HG03066 (cell line): ENCODE measurements around the gene MEGF11.

Source experiments
- ATAC-seq: cut with Tn5 transposase; IDR thresholded peaks from one replicate; pipeline ENCODE4 v1.9.1; 2021; ENCODE audit warnings: low read depth; ENCODE audit not compliant: unreplicated experiment

Gene MEGF11

DNA sequence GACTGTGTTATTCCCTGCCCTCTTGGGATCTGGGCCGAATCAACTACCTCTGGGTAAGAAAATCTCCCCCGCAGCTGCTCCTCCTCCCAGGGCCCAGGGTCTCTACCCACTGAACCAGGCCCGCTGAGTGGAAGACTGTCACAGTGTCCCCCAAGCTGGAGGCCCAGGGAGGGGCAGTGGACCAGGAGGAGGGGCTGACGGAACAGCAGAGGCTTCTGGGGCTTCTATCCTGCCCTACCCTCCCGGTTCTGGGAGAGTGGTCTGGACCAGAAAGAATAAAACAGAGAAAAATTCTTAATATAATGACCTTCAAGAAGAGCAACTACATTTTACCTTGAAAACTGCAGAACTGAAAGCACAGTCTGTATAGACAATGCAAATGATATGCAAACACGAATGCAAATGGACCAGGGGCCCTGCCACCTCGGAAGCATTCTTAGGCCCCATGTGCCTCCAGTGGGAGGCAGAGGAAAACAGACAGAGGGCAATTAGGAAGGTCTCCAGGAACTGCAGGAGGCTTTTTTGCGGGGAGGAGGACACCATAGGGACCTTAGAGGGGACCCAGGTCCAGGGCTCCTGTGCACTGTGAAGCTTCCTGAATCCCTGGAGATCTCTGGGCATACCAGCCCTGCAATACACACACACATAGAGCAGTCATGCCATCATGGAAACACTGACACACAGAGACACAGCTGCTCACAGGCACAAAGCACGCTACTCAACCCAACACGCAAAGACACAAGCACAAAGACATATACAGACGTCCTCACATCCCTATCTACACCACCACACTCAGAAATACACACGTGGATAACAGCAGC is 12.3 kb downstream of the MEGF11 start:
- ATAC-seq, result no peak

GRCh38 chr15:66240240-66240794 is 13.2 kb downstream of the MEGF11 start:
- ATAC-seq, result no peak

DNA sequence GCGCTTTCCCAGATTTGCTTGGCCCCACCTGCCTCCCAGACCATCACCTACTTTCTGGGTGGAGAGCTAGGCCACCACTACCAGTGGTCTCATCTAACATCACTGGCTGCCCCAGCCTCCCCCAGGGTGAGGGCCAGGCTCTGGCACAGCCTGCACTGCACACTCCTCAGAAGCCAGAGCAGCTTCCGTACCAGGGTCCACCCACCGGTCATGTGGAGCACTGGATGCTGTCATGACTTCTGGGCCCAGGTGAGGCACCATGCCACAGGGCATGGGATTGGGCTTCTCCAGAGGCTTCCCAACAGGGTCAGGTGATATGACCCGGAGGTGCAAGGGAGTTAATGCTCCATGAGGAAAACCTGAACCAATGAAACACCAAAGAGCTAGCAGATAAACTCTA is 14.0 kb downstream of the MEGF11 start:
- no peak for ATAC-seq

- ATAC-seq, result no peak
These were observed 15.2 kb downstream of the MEGF11 start for GRCh38 chr15:66238318-66238717.

DNA sequence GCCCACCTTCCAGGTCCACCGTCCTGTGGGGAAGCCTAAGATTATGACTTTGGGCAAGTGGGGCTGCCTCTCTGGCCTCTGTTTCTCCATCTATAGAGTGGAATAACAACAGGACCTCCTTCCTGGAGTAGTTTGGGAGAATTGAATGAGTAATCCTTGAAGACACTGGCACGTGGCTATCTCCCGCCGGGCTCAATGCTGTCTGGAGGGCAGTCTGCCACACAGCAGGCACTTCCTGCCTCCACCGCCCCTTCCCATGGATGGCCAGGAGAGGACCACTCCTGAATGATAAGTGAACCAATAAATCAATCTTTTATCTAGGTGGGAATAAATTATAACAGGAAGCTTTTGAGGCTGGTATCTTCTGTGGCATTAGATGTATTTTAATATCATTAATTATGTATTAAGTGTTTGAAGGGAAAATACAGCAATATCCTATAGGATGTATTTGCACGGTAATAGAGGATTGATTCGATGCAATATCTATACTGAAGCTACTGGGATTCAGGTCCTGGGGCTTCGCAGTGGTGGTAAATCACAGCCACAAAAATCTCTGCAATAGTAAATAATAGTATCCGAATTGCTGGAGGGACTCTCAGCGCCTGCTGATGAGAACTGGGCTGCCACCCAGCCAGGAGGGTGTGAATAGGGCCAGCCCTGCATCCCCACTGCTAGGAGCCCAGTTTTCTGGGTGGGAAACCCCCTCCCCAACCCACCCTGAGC is 15.9 kb downstream of the MEGF11 start:
- no peak for ATAC-seq

DNA sequence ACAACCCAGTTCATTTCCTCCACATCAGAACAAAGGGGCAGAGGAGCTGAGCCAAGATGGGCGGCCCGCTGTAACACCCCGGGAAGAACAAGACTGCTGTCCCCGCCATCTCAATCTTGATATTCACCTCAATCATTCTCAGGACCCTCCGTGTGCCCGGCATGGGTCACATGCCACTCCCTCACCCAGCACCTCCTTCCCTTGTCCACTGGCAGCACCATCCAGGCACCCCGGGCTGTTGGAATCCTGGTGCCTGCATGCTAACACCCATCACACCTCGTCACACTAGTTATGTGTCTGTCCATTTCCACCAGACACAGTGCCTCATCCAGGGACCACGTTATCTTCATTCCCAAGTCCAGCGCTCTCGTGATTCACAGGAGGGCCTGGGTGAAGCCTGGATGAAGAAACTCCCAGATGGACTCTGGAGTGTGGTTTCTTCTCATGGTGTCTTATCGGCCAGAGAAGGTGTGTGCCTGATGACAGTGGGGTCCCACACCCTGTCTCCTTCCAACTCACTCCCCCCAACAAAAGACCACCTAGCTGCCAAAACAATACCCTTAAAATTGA is 16.7 kb downstream of the MEGF11 start:
- no peak for ATAC-seq

DNA sequence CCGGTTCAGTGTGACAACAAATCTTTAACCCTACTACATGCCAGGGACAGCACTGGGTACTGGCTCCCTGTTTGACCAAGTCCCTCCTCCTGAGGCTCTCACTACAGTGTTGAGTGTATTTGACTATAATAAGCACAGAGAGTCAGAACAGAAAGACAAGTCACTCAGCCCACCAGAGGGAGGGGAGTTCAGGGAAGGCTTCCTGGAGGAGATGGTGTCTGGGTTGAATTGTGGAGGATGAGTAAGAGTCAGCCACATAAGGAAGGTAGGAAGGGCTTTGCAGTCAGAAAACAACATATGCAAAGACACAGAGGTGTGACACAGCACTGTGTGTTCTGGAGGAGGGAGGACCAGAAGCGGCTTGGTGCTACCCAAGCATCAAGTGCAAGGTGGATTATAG is 17.7 kb downstream of the MEGF11 start:
- no peak for ATAC-seq

DNA sequence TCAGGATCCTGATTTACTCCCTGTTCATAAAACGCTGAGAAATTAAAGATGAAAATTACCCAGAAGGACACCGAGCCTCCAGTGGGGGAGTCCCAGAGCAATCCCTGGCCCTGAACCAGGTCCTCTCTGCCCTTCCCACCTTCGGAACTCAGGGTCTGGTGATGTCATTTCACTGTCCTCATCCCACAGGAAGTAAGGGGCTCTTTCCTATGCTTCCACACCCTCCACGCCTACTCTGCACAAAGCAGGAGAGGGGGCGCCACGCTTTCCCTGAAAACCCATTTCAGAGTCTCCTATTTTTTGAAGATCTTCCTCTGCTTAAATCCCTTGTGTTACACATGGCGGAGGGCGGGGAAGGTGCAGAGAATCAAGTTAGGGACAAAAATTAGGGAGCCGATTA is 18.8 kb downstream of the MEGF11 start:
- ATAC-seq, result no peak

DNA sequence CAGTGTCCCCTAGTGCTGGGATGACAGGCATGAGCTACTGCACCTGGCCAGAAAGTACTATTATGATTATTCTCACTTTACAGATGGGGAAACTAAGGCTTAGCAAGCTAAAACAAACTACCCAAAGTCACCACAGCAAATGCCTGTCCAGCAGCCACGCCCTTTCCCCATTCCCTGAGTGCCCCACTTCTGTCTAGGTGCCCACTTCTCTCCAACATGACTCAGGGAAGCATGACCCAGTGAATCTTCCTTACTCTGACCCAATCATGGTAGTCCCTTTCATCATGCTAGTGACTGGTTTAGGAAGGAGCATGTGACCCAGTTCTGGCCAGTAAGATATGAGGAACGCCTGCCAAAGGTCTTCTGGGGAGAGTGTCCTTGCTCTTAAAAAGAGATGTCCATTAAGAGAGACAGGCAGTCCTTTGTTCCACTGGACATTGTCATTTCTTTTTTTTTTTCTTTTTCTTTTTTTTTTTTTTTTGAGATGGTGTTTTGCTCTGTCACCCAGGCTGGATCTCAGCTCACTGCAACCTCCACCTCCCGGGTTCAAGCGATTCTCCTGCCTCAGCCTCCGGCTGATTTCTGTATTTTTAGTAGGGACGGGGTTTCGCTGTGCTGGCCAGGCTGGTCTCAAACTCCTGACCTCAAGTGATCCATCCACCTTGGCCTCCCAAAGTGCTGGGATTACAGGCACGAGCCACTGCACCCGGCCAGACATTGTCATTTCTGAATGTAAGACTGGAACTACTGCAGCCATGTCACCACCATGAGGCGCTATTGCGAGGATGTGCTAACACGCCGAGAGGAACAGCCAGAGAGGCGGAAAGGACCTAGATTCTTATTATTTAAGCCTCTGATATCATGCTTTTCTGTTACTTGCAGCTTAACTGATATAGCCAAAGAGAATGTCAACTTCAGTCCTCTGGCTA is 19.8 kb downstream of the MEGF11 start:
- ATAC-seq, result no peak

- no peak for ATAC-seq
These were observed 21.3 kb downstream of the MEGF11 start for GRCh38 chr15:66232267-66232625.

DNA sequence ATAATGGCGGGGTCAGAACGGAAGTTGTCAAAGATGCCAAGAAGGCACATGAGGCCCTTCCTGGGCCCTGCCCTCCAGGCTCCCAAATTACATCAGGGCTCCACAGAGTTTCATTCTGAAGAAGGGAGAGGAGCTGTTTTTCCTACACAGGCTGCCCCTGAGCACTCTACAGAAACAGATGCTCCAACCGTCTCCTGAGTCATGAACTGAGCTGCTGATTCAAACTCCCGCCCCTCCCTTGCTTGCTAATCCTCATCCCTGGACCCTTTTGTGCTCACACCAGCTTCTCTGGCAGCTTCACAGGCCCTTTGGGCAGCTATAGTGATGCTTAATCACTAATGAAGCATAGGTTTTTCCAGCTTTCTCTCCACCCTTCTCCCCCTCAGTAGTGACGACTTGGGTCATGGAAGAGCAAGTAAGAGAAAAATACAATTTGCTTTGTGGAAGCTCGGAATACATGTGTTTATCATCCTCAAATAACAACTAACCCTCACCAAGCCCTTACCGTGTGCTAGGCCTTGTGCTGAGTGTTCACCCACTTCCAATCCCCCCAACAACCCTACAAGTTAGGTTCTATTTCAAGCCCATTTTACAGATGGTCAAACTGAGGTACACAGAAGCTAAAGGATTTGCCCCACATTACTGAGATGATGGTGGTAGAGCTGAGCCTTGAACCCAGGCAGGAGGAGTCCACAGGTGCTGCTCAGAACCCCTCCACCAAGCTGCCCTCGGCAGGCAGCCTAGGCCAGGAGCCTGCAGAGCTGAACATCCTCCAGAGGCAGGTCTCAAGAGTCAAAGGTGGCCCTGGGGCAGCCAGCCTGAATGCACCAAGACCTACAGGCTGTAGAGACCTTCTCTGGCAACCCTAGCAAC is 21.9 kb downstream of the MEGF11 start:
- no peak for ATAC-seq

- ATAC-seq, result no peak
These were observed 23.6 kb downstream of the MEGF11 start for GRCh38 chr15:66229790-66230465.

- no peak for ATAC-seq
These were observed 24.5 kb downstream of the MEGF11 start for GRCh38 chr15:66228807-66229735.

- ATAC-seq, result no peak
These were observed 26.8 kb downstream of the MEGF11 start for GRCh38 chr15:66226736-66227135.

DNA sequence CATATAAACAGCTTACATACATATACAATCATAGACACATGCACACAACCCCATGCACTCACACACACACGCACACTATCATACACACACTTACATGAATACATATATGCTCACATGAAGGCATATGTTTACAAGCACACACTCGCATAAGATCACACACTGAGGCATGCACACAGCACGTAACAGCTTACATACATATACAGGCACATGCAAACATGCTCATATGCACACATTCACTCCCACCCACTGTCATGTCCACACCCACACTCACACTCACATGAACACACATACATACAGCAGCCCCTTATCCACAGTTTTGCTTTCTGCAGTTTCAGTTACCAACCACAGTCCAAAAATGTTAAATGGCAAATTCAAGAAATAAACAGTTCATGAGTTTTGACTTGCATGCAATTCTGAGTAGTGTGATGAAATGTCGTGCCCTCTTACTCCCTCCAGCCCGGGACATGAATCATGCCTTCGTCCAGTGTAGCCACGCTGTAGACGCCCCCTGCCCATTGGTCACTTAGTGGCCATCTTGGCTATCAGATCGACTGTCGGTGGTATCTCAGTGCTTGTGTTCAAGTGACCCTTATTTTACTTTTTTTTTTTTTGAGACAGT is 27.8 kb downstream of the MEGF11 start:
- ATAC-seq, result no peak

- no peak for ATAC-seq
These were observed 28.6 kb downstream of the MEGF11 start for GRCh38 chr15:66224946-66225345.
